ENCODE data around the gene NEURL2.

GRCh38 chr20:45853484-45853883 is 37.5 kb downstream of the NEURL2 start:
- no peak for TF ChIP-seq CTCF (IDR thresholded peaks at IDR 0.05)
- TF ChIP-seq POLR2A (IDR thresholded peaks at IDR 0.05) = no peak
- no peak for TF ChIP-seq POLR2AphosphoS5 (IDR thresholded peaks at IDR 0.05)

Data from suprapubic skin (tissue), 4 donors.